Measurements from ENCODE around the gene PEX11A.

DNA sequence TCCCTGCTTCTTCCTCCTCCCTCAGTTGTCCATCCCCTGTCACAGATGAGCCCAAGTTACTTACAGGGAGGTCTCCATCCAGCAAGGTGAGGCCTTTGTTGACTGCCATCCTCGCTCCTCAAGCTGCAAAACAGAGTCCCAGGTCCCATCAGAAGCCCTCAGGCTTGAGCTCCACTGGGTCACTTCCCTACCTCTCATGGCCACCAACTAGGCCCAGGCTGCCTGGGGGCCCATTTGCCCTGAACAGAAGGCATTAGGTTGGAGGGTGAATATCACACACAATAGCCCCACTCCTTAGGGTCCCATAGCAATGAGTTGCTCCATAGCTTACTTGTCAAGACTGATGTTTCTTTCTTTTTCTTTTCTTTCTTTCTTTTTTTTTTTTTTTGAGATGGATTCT, 13.2 kb downstream of the PEX11A start:
- TF ChIP-seq, protein P1, sequence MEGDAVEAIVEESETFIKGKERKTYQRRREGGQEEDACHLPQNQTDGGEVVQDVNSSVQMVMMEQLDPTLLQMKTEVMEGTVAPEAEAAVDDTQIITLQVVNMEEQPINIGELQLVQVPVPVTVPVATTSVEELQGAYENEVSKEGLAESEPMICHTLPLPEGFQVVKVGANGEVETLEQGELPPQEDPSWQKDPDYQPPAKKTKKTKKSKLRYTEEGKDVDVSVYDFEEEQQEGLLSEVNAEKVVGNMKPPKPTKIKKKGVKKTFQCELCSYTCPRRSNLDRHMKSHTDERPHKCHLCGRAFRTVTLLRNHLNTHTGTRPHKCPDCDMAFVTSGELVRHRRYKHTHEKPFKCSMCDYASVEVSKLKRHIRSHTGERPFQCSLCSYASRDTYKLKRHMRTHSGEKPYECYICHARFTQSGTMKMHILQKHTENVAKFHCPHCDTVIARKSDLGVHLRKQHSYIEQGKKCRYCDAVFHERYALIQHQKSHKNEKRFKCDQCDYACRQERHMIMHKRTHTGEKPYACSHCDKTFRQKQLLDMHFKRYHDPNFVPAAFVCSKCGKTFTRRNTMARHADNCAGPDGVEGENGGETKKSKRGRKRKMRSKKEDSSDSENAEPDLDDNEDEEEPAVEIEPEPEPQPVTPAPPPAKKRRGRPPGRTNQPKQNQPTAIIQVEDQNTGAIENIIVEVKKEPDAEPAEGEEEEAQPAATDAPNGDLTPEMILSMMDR (IDR thresholded peaks at IDR 0.05; ENCODE audit: low read depth, low read length, poor library complexity, severe bottlenecking), result no peak
- no peak for TF ChIP-seq EZH2phosphoT487 (IDR thresholded peaks at IDR 0.05; ENCODE audit: borderline replicate concordance, low read length)
